Stimulated activated CD4-positive, alpha-beta T cell treated with anti-CD3 and anti-CD28 coated beads, Interleukin-1b, Interleukin-23, amount 100 ng/mL, for 1 hour (primary cell): ENCODE results near the gene RPS6KA2.
"Not testable (repeated sequence)": the region's sequence is repeated elsewhere in the genome, so short reads cannot be mapped to it uniquely, and the experiment has no call there.

ENCODE experiments used
- DNase-seq, 2 donors: peaks; one replicate each; pipeline ENCODE4 v3.0.0-alpha.2; 2020; ENCODE audit warnings: low read depth in 2 of 2

RPS6KA2 gene

GRCh38 chr6:166635013-166635970 lies 8.2 kb upstream of the RPS6KA2 start:
- no peak for DNase-seq

GRCh38 chr6:166634581-166634980 lies 7.5 kb upstream of the RPS6KA2 start:
- not testable (repeated sequence) for DNase-seq

GRCh38 chr6:166633732-166634535 lies 6.9 kb upstream of the RPS6KA2 start:
- no peak for DNase-seq

- DNase-seq: no peak
Measured at GRCh38 chr6:166632731-166633130, 5.7 kb upstream of the RPS6KA2 start.

- DNase-seq: no peak
Measured at GRCh38 chr6:166630462-166630861, 3.4 kb upstream of the RPS6KA2 start.

GRCh38 chr6:166629628-166630027 lies 2.6 kb upstream of the RPS6KA2 start:
- no peak for DNase-seq

GRCh38 chr6:166627875-166628801 lies 1.1 kb upstream of the RPS6KA2 start:
- no peak for DNase-seq

GRCh38 chr6:166626177-166627032 lies 646 bp downstream of the RPS6KA2 start:
- no peak for DNase-seq

GRCh38 chr6:166625356-166625755 lies 1.7 kb downstream of the RPS6KA2 start:
- no peak for DNase-seq

- DNase-seq: no peak
Measured at GRCh38 chr6:166624275-166624674, 2.8 kb downstream of the RPS6KA2 start.

- DNase-seq: no peak
Measured at GRCh38 chr6:166623318-166623717, 3.7 kb downstream of the RPS6KA2 start.

- no peak for DNase-seq
Measured at GRCh38 chr6:166621114-166621540, 5.9 kb downstream of the RPS6KA2 start.

- no peak for DNase-seq
Measured at GRCh38 chr6:166620478-166621113, 6.5 kb downstream of the RPS6KA2 start.

- no peak for DNase-seq
Measured at GRCh38 chr6:166619912-166620311, 7.1 kb downstream of the RPS6KA2 start.

GRCh38 chr6:166618866-166619761 lies 7.9 kb downstream of the RPS6KA2 start:
- no peak for DNase-seq

GRCh38 chr6:166618251-166618650 lies 8.8 kb downstream of the RPS6KA2 start:
- DNase-seq: no peak

- DNase-seq: no peak
Measured at GRCh38 chr6:166617359-166617758, 9.7 kb downstream of the RPS6KA2 start.

GRCh38 chr6:166616261-166617238 lies 10.5 kb downstream of the RPS6KA2 start:
- DNase-seq: no peak
